ENCODE measurements around the gene L1TD1. TPM values are rescaled to one million over a fixed set of nuclear protein-coding genes. Genes with fewer than 3 reads are reported as not detected.

Gene L1TD1
- total and polyA plus RNA-seq, 9 donors, result 0.73 to 3.6 (median 2.2) TPM

DNA sequence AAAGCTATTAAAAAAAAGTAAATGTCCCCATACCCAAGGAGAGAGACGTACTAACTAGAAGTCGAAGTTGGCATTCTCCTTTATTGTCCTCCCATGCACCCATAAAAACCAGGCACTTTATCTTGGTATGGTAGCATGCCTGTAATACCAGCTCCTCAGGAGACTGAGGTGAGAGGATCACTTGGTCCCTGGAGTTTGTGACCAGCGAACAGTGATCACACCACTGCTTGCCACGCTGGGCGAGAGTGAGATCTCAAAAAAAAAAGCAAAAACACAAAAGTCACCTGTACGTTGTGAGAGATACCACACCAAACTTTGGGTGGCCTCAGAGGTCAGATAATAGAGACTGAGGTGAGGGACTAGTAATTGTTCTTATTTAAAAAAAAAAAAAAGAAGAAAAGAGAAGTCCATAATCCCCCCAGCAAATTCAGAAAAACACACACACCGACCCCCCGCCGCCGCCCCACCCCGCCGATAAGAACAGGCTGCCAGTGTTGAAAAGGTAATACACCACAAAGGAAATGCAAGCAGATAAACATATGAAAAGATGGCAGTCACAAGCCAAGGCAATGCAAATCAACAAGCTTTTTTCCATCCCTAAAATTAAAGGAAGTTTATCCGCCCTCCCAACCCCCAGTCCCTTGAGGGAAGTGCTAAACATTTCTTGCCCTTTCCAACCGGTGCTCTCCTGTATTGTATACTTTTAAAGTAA lies 3.6 kb downstream of the L1TD1 start:
- DNase-seq, result no peak
- 31% methylated on average over 2 of the region's 14 CpGs for WGBS (ENCODE audit: insufficient coverage)
- Histone ChIP-seq H3K27ac (ENCODE audit: low read length) (no peak overlapping the region), H3K9me3 (replicated peaks; ENCODE audit: control insufficient read depth, low read depth, low read length) (no peaks in the 10 kb centered on the region), H3K36me3 (ENCODE audit: control insufficient read depth, insufficient read depth, low read length) (no peaks in the 10 kb centered on the region), H3K4me1 (ENCODE audit: control insufficient read depth, insufficient read depth, low read length) (peaks cover 4% of the 10 kb centered on the region), H3K27me3 (ENCODE audit: control insufficient read depth, insufficient read depth, low read length) (peaks cover 29% of the 10 kb centered on the region), H3K4me3 (ENCODE audit: low read length) (no peak overlapping the region)

DNA sequence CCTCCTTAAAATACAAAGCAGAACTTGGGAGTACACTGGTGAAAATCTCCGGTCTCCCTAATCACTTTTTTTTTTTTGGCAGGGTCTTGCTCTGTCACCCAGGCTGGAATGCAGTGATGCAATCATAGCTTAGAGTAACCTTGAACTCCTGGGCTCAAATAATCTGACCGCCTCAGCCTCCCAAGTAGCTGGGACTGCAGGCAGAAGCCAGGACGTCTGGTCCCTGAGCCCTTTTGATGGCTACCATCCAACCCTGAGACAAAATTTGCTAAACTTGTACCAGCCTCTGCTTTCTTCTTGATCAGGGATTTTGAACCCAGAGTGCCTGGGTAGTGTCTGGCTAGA lies 4.1 kb downstream of the L1TD1 start:
- no peak for DNase-seq
- Histone ChIP-seq H3K9me3 (replicated peaks; ENCODE audit: control insufficient read depth, low read depth, low read length) (no peaks in the 10 kb centered on the region), H3K36me3 (ENCODE audit: control insufficient read depth, insufficient read depth, low read length) (no peaks in the 10 kb centered on the region), H3K4me3 (ENCODE audit: low read length) (no peak overlapping the region), H3K27me3 (ENCODE audit: control insufficient read depth, insufficient read depth, low read length) (peaks cover 29% of the 10 kb centered on the region), H3K27ac (ENCODE audit: low read length) (no peak overlapping the region), H3K4me1 (ENCODE audit: control insufficient read depth, insufficient read depth, low read length) (peaks cover 4% of the 10 kb centered on the region)
- 20% methylated on average over 1 of the region's 3 CpGs for WGBS (ENCODE audit: insufficient coverage)

DNA sequence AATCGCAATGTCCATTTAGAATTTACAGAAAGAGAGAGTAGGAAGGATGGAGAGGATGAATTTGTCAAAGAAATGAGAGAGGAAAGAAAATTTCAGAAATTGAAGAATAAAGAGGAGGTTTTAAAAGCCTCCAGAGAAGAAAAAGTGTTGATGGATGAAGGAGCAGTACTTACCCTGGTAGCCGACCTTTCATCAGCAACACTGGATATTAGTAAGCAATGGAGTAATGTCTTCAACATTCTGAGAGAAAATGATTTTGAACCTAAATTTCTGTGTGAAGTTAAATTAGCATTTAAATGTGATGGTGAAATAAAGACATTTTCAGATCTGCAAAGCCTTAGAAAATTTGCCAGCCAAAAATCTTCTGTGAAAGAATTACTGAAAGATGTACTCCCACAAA lies 12.5 kb downstream of the L1TD1 start:
- H3K4me3 ChIP-seq (ENCODE audit: low read length), result no peak overlapping the region
- 100% methylated on average over 2 of the region's 2 CpGs for WGBS (ENCODE audit: insufficient coverage)
- H3K9me3 ChIP-seq (replicated peaks; ENCODE audit: control insufficient read depth, low read depth, low read length), result peaks cover 23% of the 10 kb centered on the region
- no peaks in the 10 kb centered on the region for H3K27me3 ChIP-seq (ENCODE audit: control insufficient read depth, insufficient read depth, low read length)
- peaks cover 2% of the 10 kb centered on the region for H3K36me3 ChIP-seq (ENCODE audit: control insufficient read depth, insufficient read depth, low read length)
- no peak overlapping the region for H3K27ac ChIP-seq (ENCODE audit: low read length)
- H3K4me1 ChIP-seq (ENCODE audit: control insufficient read depth, insufficient read depth, low read length), result no peaks in the 10 kb centered on the region
- no peak for DNase-seq

DNA sequence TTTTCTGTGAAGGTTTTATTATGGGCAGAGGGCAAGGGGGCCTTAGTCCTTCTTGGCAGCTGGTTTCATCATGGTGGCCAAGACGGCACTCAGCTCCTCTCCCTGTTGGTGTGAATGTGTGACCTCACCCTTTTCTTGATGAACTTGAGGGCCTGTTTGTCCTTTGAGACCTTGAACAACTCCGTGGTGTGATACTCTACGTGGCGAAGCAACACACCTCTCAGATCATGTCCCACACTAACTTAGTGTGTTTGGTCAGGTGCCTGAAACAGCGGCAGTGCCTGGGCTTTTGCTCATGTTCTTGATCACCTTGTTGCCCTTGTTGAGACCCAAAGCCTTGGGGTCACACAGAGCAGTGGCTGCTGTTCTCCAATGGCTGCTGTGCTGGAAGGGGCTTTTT lies 13.4 kb downstream of the L1TD1 start:
- no peak overlapping the region for H3K27ac ChIP-seq (ENCODE audit: low read length)
- H3K36me3 ChIP-seq (ENCODE audit: control insufficient read depth, insufficient read depth, low read length), result peaks cover 2% of the 10 kb centered on the region
- H3K4me1 ChIP-seq (ENCODE audit: control insufficient read depth, insufficient read depth, low read length), result no peaks in the 10 kb centered on the region
- no peaks in the 10 kb centered on the region for H3K27me3 ChIP-seq (ENCODE audit: control insufficient read depth, insufficient read depth, low read length)
- H3K4me3 ChIP-seq (ENCODE audit: low read length), result no peak overlapping the region
- no peak for DNase-seq
- whole genome bisulfite sequencing (ENCODE audit: insufficient coverage), result 96% methylated on average over 4 of the region's 5 CpGs
- H3K9me3 ChIP-seq (replicated peaks; ENCODE audit: control insufficient read depth, low read depth, low read length), result peaks cover 23% of the 10 kb centered on the region

DNA sequence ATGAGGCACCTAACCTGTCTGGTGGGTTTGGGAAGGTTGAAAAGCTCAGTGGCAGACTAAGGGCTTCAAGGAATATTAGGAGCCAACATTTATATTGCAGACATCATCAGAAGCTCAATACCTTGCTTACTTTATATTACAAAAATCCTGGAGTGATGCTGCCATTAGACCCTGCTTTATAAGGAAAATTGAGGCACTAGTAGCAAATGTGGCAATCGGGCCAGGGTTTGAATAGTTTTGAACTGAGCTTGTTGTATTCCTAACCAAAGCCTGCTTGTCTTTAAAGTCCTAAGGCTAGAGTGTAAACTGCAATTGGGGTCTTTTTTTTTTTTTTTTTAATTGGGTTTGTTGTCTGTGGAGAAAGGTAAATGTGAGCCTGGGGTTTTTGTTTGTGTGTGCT lies 14.3 kb downstream of the L1TD1 start:
- WGBS (ENCODE audit: insufficient coverage), result 89% methylated on average over 1 of the region's 1 CpG
- no peak for DNase-seq

DNA sequence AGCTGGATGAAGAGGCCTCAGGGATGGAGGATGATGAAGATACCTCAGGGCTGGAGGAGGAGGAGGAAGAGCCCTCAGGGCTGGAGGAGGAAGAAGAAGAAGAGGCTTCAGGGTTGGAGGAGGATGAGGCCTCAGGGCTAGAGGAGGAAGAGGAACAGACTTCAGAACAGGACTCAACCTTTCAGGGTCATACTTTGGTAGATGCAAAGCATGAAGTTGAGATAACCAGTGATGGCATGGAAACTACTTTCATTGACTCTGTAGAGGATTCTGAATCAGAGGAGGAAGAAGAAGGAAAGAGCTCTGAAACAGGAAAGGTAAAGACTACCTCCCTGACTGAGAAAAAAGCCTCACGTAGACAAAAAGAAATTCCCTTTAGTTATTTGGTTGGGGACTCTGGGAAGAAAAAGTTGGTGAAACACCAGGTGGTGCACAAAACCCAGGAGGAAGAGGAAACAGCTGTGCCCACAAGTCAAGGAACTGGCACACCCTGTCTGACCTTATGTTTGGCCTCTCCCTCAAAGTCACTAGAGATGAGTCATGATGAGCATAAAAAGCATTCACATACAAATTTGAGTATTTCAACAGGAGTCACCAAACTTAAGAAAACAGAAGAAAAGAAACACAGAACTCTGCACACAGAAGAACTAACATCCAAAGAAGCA lies 15.4 kb downstream of the L1TD1 start:
- H3K36me3 ChIP-seq (ENCODE audit: control insufficient read depth, insufficient read depth, low read length), result peaks cover 2% of the 10 kb centered on the region
- no peaks in the 10 kb centered on the region for H3K4me1 ChIP-seq (ENCODE audit: control insufficient read depth, insufficient read depth, low read length)
- H3K27me3 ChIP-seq (ENCODE audit: control insufficient read depth, insufficient read depth, low read length), result no peaks in the 10 kb centered on the region
- no peak overlapping the region for H3K27ac ChIP-seq (ENCODE audit: low read length)
- peaks cover 23% of the 10 kb centered on the region for H3K9me3 ChIP-seq (replicated peaks; ENCODE audit: control insufficient read depth, low read depth, low read length)
- no peak for DNase-seq
- H3K4me3 ChIP-seq (ENCODE audit: low read length), result no peak overlapping the region
- WGBS (ENCODE audit: insufficient coverage), result no CpG with 5 or more reads among the region's 1 CpG

More for the DNA sequence above, 14.3 kb downstream of the L1TD1 start:
- Histone ChIP-seq H3K4me3 (ENCODE audit: low read length) (no peak overlapping the region), H3K9me3 (replicated peaks; ENCODE audit: control insufficient read depth, low read depth, low read length) (peaks cover 23% of the 10 kb centered on the region), H3K4me1 (ENCODE audit: control insufficient read depth, insufficient read depth, low read length) (no peaks in the 10 kb centered on the region), H3K27me3 (ENCODE audit: control insufficient read depth, insufficient read depth, low read length) (no peaks in the 10 kb centered on the region), H3K36me3 (ENCODE audit: control insufficient read depth, insufficient read depth, low read length) (peaks cover 2% of the 10 kb centered on the region), H3K27ac (ENCODE audit: low read length) (no peak overlapping the region)

DNA sequence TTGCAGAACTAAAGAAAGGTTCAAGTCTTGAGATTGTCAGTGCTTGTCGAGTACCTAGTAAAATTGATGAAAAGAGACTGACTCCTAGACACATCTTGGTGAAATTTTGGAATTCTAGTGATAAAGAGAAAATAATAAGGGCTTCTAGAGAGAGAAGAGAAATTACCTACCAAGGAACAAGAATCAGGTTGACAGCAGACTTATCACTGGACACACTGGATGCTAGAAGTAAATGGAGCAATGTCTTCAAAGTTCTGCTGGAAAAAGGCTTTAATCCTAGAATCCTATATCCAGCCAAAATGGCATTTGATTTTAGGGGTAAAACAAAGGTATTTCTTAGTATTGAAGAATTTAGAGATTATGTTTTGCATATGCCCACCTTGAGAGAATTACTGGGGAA lies 16.3 kb downstream of the L1TD1 start:
- peaks cover 23% of the 10 kb centered on the region for H3K9me3 ChIP-seq (replicated peaks; ENCODE audit: control insufficient read depth, low read depth, low read length)
- no peaks in the 10 kb centered on the region for H3K4me1 ChIP-seq (ENCODE audit: control insufficient read depth, insufficient read depth, low read length)
- no peak overlapping the region for H3K27ac ChIP-seq (ENCODE audit: low read length)
- no peak for DNase-seq
- no peak overlapping the region for H3K4me3 ChIP-seq (ENCODE audit: low read length)
- no CpG with 5 or more reads among the region's 1 CpG for WGBS (ENCODE audit: insufficient coverage)
- H3K36me3 ChIP-seq (ENCODE audit: control insufficient read depth, insufficient read depth, low read length), result peaks cover 2% of the 10 kb centered on the region
- H3K27me3 ChIP-seq (ENCODE audit: control insufficient read depth, insufficient read depth, low read length), result no peaks in the 10 kb centered on the region

DNA sequence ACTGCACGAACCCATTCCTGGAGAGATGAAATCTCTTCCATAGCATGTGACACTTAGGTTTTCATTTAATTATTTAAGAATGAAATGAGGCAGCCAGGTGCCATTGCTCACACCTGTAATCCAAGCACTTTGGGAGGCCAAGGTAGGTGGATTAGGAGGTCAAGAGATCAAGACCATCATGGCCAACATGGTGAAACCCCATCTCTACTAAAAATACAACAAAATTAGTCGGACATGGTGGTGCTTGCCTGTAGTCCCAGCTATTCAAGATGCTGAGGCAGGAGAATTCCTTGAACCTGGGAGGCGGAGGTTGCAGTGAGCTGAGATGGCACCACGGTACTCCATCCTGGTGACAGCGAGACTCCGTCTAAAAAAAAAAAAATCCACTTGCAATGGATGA lies 17.8 kb downstream of the L1TD1 start:
- no peak for DNase-seq
- WGBS (ENCODE audit: insufficient coverage), result 88% methylated on average over 2 of the region's 6 CpGs
- no peak overlapping the region for H3K27ac ChIP-seq (ENCODE audit: low read length)
- H3K4me1 ChIP-seq (ENCODE audit: control insufficient read depth, insufficient read depth, low read length), result no peaks in the 10 kb centered on the region
- H3K9me3 ChIP-seq (replicated peaks; ENCODE audit: control insufficient read depth, low read depth, low read length), result peaks cover 18% of the 10 kb centered on the region
- H3K36me3 ChIP-seq (ENCODE audit: control insufficient read depth, insufficient read depth, low read length), result peaks cover 2% of the 10 kb centered on the region
- no peaks in the 10 kb centered on the region for H3K27me3 ChIP-seq (ENCODE audit: control insufficient read depth, insufficient read depth, low read length)
- no peak overlapping the region for H3K4me3 ChIP-seq (ENCODE audit: low read length)

DNA sequence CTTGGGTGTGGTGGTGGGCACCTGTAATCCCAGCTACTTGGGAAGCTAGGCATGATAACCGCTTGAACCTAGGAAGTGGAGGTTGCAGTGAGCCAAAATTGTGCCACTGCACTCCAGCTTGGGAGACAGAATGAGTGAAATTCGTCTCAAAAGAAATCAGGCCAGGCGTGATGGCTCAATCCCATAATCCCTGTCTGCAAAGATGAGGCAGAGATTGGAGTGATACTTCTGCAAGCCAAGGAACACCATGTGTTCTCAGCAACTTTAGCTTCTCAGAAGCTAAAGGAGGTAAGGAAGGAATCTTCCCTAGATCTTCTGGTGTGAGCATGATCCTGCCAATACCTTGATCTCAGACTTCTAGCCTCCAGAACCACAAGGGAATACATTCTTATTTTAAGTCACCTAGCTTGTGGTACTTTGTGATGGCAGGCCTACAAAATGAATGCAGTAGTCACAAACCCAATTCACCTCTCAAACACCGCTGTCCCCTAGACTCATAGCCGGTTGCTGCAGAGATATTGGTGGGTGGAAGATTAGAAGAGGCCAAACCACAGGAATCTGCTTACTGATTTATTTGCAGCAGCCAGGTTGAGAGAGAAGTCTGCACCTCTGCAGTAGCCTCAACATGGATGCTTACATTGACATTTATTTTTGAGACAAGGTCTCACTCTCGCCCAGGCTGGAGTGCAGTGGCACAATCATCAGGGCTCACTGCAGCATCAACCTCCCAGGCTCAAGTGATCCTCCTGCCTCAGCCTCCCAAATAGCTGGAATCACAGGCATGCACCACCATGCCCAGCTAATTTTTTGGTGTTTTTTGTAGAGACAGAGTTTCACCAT lies 18.6 kb downstream of the L1TD1 start:
- H3K4me3 ChIP-seq (ENCODE audit: low read length), result no peak overlapping the region
- DNase-seq, result no peak
- H3K4me1 ChIP-seq (ENCODE audit: control insufficient read depth, insufficient read depth, low read length), result no peaks in the 10 kb centered on the region

DNA sequence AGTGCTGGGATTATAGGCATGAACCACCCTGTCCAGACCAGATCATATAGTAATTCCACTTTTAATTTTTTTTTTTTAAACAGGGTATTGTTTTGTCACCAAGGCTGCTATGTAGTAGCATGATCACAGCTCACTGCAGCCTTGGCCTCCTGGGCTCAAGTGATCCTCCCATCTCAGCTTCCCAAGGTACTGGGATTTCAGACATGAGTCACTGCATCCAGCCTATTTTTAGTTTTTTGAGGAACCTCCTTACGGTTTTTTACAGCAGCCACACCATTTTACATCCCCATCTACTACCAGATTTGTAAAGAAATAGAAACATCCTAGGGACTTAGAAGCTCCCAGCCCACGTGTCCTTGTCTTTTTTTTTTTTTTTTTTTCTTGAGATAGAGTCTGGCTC lies 24.0 kb downstream of the L1TD1 start:
- Histone ChIP-seq H3K9me3 (replicated peaks; ENCODE audit: control insufficient read depth, low read depth, low read length) (no peaks in the 10 kb centered on the region), H3K27ac (ENCODE audit: low read length) (no peak overlapping the region), H3K27me3 (ENCODE audit: control insufficient read depth, insufficient read depth, low read length) (no peaks in the 10 kb centered on the region), H3K4me1 (ENCODE audit: control insufficient read depth, insufficient read depth, low read length) (no peaks in the 10 kb centered on the region), H3K4me3 (ENCODE audit: low read length) (no peak overlapping the region), H3K36me3 (ENCODE audit: control insufficient read depth, insufficient read depth, low read length) (no peaks in the 10 kb centered on the region)
- no CpG with 5 or more reads among the region's 2 CpGs for WGBS (ENCODE audit: insufficient coverage)
- no peak for DNase-seq

More for the DNA sequence above, 18.6 kb downstream of the L1TD1 start:
- Histone ChIP-seq H3K9me3 (replicated peaks; ENCODE audit: control insufficient read depth, low read depth, low read length) (peaks cover 18% of the 10 kb centered on the region), H3K36me3 (ENCODE audit: control insufficient read depth, insufficient read depth, low read length) (peaks cover 2% of the 10 kb centered on the region), H3K27ac (ENCODE audit: low read length) (no peak overlapping the region), H3K27me3 (ENCODE audit: control insufficient read depth, insufficient read depth, low read length) (no peaks in the 10 kb centered on the region)
- WGBS (ENCODE audit: insufficient coverage), result 82% methylated on average over 3 of the region's 6 CpGs

All from muscle of leg (tissue), 11 donors.